Measurements from ENCODE around the gene HERC5.

GRCh38 chr4:88533088-88533790 lies 76.3 kb downstream of the HERC5 start:
- no peak for TF ChIP-seq CTCF (IDR thresholded peaks at IDR 0.05)
- TF ChIP-seq POLR2A (IDR thresholded peaks at IDR 0.05), result no peak
- no peak for TF ChIP-seq EP300 (IDR thresholded peaks at IDR 0.05)
